ENCODE measurements around the gene YOD1. TPM values are rescaled to one million over a fixed set of nuclear protein-coding genes. Genes with fewer than 3 reads are reported as not detected.

YOD1 gene
- total RNA-seq, 2 donors from 2014 or later: 8.3 to 14.4 TPM

- DNase-seq: no peak
- Mint-ChIP-seq H3K4me1 (peaks cover 5% of the 10 kb centered on the region), H3K36me3 (ENCODE audit: low read depth) (no peaks in the 10 kb centered on the region), H3K27ac (no peak overlapping the region), H3K4me3 (no peak overlapping the region), H3K27me3 (peaks cover 21% of the 10 kb centered on the region)
- H3K9me3 ChIP-seq (ENCODE audit: control insufficient read depth, low read length, poor library complexity, severe bottlenecking): no peaks in the 10 kb centered on the region
- ATAC-seq: no peak
Observed at GRCh38 chr1:206998816-206999215, 52.2 kb downstream of the YOD1 start.

Other genes with a start within 250 kb of the YOD1 start
- gene IL20, start 185.6 kb downstream of the YOD1 start, total RNA-seq: not detected
- gene IL24, start 153.8 kb downstream of the YOD1 start, total RNA-seq: not detected
- gene FCMR, start 129.3 kb downstream of the YOD1 start, total RNA-seq: 100 to 1,000 TPM; 206 to 249 TPM
- gene PIGR, start 104.7 kb downstream of the YOD1 start, total RNA-seq: not detected
- gene FCAMR, start 80.7 kb downstream of the YOD1 start, total RNA-seq: not detected
- 1 to 10 TPM in 1 of 2 donors, under 1 TPM in 1; 0.22 to 2.7 TPM for gene C1orf116, start 18.5 kb downstream of the YOD1 start, total RNA-seq
- 1 to 10 TPM; 1.7 to 2.0 TPM for gene PFKFB2, start 2.1 kb upstream of the YOD1 start, total RNA-seq
- gene C4BPB, start 37.7 kb upstream of the YOD1 start, total RNA-seq: under 1 TPM in 1 of 2 donors, not detected in 1; 0.27 TPM
- gene C4BPA, start 53.0 kb upstream of the YOD1 start, total RNA-seq: under 1 TPM in 1 of 2 donors, not detected in 1; 0.12 TPM